Transverse colon (tissue), 4 donors: ENCODE results near the gene COMMD1.

ENCODE experiments used
- EP300 ChIP-seq: sonication (generic); formaldehyde crosslinking; IDR thresholded peaks from one replicate; pipeline ENCODE4 v1.6.1; 2017; ENCODE audit warnings: antibody characterized with exemption, low read depth
- POLR2A ChIP-seq: fragments of 450-650 bp; IDR thresholded peaks from one replicate; pipeline ENCODE4 v1.6.1; 2016; ENCODE audit warnings: antibody characterized with exemption, mild to moderate bottlenecking, moderate library complexity
- POLR2AphosphoS5 ChIP-seq, 3 donors: sonication (generic); formaldehyde crosslinking; IDR thresholded peaks; one replicate each; pipeline ENCODE4 v1.6.1; 2016; ENCODE audit warnings: antibody characterized with exemption in 3 of 3
- TF ChIP-seq, protein P1 (sequence below), 5 experiments: fragments of 200-600 bp in 3 of 5; fragments of 450-650 bp in 2 of 5; sonication (generic) in 3 of 5; IDR thresholded peaks; 1 replicate in 2 of 5; 2 replicates in 3 of 5; pipeline ENCODE4 v1.5.1; 2016 to 2017; ENCODE audit warnings: antibody characterized with exemption in 5 of 5, inconsistent platforms in 3 of 5, mild to moderate bottlenecking in 2 of 5, moderate library complexity in 1 of 5

DNA sequence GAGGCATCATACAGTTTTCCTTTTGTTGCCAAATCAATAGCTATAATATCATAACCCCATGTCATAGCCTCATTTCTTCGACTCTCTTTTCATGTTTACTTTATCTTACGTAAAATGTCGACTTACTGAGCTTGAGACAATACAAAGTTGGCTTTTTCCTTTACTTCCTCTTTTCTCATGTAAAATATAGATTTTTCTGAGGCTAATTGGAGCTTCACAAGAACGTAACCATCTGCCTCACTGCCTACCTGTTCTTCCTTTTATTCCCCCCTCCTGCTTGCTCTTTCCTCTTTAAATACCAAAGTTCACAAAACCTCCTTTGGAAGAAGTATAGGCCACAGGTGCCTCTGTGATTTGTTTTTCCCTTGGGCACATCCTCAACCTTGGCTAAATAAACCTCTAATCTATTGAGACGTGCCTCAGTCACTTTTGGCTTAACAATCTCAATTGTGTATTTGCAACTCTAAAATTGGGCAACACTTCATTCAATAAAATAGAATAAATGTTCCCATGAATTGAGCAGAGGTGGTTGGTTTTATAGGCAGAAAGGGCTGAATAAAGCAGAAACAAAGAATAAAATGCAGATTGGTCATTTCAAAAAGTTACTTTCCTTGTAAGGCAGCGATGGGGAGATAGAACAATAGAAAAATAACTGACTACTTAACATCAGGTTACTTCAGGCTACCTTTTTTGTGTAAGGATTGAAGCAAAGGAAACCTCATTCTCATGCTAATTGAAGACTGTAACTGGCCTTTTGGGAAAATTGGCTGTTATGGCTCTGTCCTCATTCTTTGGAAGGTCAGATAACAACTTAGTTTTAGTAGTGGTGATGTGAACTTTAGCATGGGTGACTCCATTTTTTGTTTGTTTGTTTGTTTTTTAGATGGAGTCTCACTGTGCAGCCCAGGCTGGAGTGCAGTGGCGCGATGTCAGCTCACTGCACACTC is 21.3 kb downstream of the COMMD1 start:
- TF ChIP-seq, protein P1, sequence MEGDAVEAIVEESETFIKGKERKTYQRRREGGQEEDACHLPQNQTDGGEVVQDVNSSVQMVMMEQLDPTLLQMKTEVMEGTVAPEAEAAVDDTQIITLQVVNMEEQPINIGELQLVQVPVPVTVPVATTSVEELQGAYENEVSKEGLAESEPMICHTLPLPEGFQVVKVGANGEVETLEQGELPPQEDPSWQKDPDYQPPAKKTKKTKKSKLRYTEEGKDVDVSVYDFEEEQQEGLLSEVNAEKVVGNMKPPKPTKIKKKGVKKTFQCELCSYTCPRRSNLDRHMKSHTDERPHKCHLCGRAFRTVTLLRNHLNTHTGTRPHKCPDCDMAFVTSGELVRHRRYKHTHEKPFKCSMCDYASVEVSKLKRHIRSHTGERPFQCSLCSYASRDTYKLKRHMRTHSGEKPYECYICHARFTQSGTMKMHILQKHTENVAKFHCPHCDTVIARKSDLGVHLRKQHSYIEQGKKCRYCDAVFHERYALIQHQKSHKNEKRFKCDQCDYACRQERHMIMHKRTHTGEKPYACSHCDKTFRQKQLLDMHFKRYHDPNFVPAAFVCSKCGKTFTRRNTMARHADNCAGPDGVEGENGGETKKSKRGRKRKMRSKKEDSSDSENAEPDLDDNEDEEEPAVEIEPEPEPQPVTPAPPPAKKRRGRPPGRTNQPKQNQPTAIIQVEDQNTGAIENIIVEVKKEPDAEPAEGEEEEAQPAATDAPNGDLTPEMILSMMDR (IDR thresholded peaks at IDR 0.05) = no peak
- TF ChIP-seq POLR2A = no peak
- no peak for TF ChIP-seq POLR2AphosphoS5 (IDR thresholded peaks at IDR 0.05)
- TF ChIP-seq EP300 = no peak
